Ascending aorta (tissue), 2 donors: Measurements from ENCODE around the gene ADM. TPM values are rescaled to one million over a fixed set of nuclear protein-coding genes. Genes with fewer than 3 reads are reported as not detected.

Source experiments
- DNase-seq, 2 donors: peaks; one replicate each; pipeline ENCODE4 v3.0.0-alpha.2; 2019; ENCODE audit warnings: low spot score in 2 of 2
- H3K27ac ChIP-seq, 2 donors: fragments of 200-600 bp; sonication (generic); one replicate each; pipeline ENCODE4 v1.5.1; 2016 to 2017; ENCODE audit warnings: mild to moderate bottlenecking in 1 of 2
- H3K27me3 ChIP-seq: fragments of 200-600 bp; sonication (generic); one replicate; pipeline ENCODE4 v1.5.1; 2017
- H3K36me3 ChIP-seq, 2 donors: fragments of 200-600 bp; sonication (generic); one replicate each; pipeline ENCODE4 v1.5.1; 2016
- H3K4me1 ChIP-seq, 2 donors: fragments of 200-600 bp; sonication (generic); one replicate each; pipeline ENCODE4 v1.5.1; 2016 to 2017; ENCODE audit warnings: mild to moderate bottlenecking in 1 of 2
- H3K4me3 ChIP-seq, 2 donors: fragments of 200-600 bp; sonication (generic); one replicate each; pipeline ENCODE4 v1.5.1; 2016 to 2017; ENCODE audit warnings: mild to moderate bottlenecking in 1 of 2
- H3K9me3 ChIP-seq, 2 donors: fragments of 200-600 bp; sonication (generic); one replicate each; pipeline ENCODE4 v1.5.1; 2016
- intact Hi-C: fragments of 100-400 bp; cut with DNase I; formaldehyde crosslinking; loops from one replicate; pipeline ENCODE4 v1.15.1; 2023
- total RNA-seq: library from RNA; depleted of rRNA; stranded (reverse); fragments of >200 nt; gene quantifications from one replicate; pipeline ENCODE4 v1.1.0, GENCODE V29; 2016
- TF ChIP-seq, protein P1 (sequence below), 3 experiments: fragments of 200-600 bp in 2 of 3; fragments of 450-650 bp in 1 of 3; sonication (generic) in 2 of 3; IDR thresholded peaks; one replicate each; pipeline ENCODE4 v1.5.1; 2016 to 2019; ENCODE audit warnings: antibody characterized with exemption in 3 of 3, mild to moderate bottlenecking in 1 of 3, moderate library complexity in 1 of 3

ADM gene
- total RNA-seq, 1 donor from 2014 or later: 56.8 TPM

- TF ChIP-seq, protein P1, sequence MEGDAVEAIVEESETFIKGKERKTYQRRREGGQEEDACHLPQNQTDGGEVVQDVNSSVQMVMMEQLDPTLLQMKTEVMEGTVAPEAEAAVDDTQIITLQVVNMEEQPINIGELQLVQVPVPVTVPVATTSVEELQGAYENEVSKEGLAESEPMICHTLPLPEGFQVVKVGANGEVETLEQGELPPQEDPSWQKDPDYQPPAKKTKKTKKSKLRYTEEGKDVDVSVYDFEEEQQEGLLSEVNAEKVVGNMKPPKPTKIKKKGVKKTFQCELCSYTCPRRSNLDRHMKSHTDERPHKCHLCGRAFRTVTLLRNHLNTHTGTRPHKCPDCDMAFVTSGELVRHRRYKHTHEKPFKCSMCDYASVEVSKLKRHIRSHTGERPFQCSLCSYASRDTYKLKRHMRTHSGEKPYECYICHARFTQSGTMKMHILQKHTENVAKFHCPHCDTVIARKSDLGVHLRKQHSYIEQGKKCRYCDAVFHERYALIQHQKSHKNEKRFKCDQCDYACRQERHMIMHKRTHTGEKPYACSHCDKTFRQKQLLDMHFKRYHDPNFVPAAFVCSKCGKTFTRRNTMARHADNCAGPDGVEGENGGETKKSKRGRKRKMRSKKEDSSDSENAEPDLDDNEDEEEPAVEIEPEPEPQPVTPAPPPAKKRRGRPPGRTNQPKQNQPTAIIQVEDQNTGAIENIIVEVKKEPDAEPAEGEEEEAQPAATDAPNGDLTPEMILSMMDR (IDR thresholded peaks at IDR 0.05): no peak
- Histone ChIP-seq H3K36me3 (no peaks in the 10 kb centered on the region), H3K4me3 (no peak overlapping the region), H3K27ac (no peak overlapping the region), H3K27me3 (no peaks in the 10 kb centered on the region), H3K9me3 (no peaks in the 10 kb centered on the region), H3K4me1 (no peaks in the 10 kb centered on the region)
- intact Hi-C loops: no loop called here
- no peak for DNase-seq
Measured at GRCh38 chr11:10265936-10266335, 38.9 kb upstream of the ADM start.

DNA sequence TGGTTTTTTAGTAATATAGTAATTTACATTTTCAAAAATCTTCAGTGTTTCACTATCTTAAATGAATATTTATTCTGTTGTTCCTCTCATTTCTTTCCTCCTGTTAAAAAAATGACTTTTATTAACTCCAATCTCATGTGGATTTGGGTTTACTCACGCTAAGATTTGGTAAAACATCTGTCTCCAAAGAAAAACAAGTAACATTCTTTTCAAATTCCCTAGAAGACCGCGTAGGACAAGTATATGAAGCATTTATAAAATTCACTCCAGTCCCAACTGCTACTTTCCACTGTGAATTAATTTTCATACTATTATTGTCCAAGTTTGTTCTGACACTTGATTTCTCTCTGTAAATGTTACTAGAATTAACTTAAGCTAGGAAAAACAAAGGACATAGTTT is 37.1 kb upstream of the ADM start:
- Histone ChIP-seq H3K36me3 (no peaks in the 10 kb centered on the region), H3K27me3 (no peaks in the 10 kb centered on the region), H3K9me3 (no peaks in the 10 kb centered on the region), H3K27ac (no peak overlapping the region), H3K4me1 (no peaks in the 10 kb centered on the region), H3K4me3 (no peak overlapping the region)
- intact Hi-C loops: no loop called here
- DNase-seq: no peak
- TF ChIP-seq, protein P1 (IDR thresholded peaks at IDR 0.05): no peak

GRCh38 chr11:10268746-10269488 is 36.0 kb upstream of the ADM start:
- DNase-seq: no peak
- H3K9me3 ChIP-seq: no peaks in the 10 kb centered on the region
- intact Hi-C loops: no loop called here
- no peak overlapping the region for H3K4me3 ChIP-seq
- no peaks in the 10 kb centered on the region for H3K36me3 ChIP-seq
- TF ChIP-seq, protein P1 (IDR thresholded peaks at IDR 0.05): no peak
- H3K4me1 ChIP-seq: no peaks in the 10 kb centered on the region
- no peak overlapping the region for H3K27ac ChIP-seq
- no peaks in the 10 kb centered on the region for H3K27me3 ChIP-seq

DNA sequence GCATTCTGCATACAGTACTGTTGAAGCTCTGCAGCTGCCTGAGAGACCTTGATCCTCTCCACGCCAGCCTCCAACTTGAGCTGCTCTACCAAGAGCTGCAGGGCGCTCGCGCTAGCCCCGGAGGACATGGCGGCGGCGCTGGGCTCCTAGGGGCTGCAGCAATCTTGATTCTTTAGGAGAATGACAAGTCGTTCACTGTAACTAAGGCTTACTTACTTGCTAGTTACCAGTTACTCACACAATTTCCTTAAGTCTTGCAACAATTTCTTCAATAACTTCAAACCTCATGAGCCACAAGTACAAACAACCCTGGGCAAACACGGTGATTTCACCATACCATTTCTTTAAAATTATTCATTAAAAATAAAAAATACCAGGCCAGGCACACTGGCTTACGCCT is 32.7 kb upstream of the ADM start:
- TF ChIP-seq, protein P1 (IDR thresholded peaks at IDR 0.05): no peak
- peaks cover 0 to 8% of the 10 kb centered on the region in 2 donors for H3K4me1 ChIP-seq
- intact Hi-C loops: no loop called here
- H3K4me3 ChIP-seq: no peak overlapping the region
- no peaks in the 10 kb centered on the region for H3K27me3 ChIP-seq
- no peak for DNase-seq
- no peak overlapping the region for H3K27ac ChIP-seq
- H3K36me3 ChIP-seq: no peaks in the 10 kb centered on the region
- no peaks in the 10 kb centered on the region for H3K9me3 ChIP-seq

DNA sequence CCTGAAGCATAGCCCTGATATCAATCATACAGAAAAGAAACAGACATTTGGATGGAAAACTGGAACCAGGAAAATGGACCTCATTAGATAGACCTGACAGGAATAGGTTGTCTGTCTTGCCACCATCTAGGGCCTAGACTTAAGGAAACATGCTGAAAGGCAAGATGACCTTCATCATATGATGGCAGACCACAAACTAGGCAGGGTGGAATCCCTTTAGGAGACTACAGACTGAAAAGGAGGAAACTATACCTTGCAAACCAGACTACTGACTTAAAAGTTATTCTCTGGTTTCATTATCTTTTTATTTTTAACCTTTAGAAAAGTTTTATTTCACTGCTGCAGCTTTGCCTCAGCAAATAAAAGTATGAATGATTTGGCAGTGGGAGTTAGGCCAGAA is 31.1 kb upstream of the ADM start:
- TF ChIP-seq, protein P1 (IDR thresholded peaks at IDR 0.05): no peak
- Histone ChIP-seq H3K4me3 (no peak overlapping the region), H3K27ac (no peak overlapping the region), H3K36me3 (no peaks in the 10 kb centered on the region), H3K9me3 (no peaks in the 10 kb centered on the region), H3K27me3 (no peaks in the 10 kb centered on the region), H3K4me1 (peaks cover 0 to 8% of the 10 kb centered on the region in 2 donors)
- intact Hi-C loops: no loop called here
- DNase-seq: no peak
